Testis (tissue), 3 donors: ENCODE data around the gene CCDC83. TPM values are rescaled to one million over a fixed set of nuclear protein-coding genes. Genes with fewer than 3 reads are reported as not detected.
A peak's percentile ranks its signal among the peaks of the same experiment; 100 is the strongest.

Source experiments
- DNase-seq: peaks from one replicate; pipeline ENCODE4 v3.0.0-alpha.2; 2019
- H3K27ac ChIP-seq, 2 donors: fragments of 200-600 bp; sonication (generic); one replicate each; pipeline ENCODE4 v1.5.1; 2019
- H3K27me3 ChIP-seq: fragments of 200-600 bp; sonication (generic); one replicate; pipeline ENCODE4 v1.5.1; 2019
- H3K36me3 ChIP-seq: fragments of 200-600 bp; sonication (generic); one replicate; pipeline ENCODE4 v1.5.1; 2017; ENCODE audit warnings: low read depth; ENCODE audit errors: missing control alignments
- H3K4me1 ChIP-seq: fragments of 200-600 bp; sonication (generic); one replicate; pipeline ENCODE4 v1.5.1; 2019
- H3K4me3 ChIP-seq, 2 donors: fragments of 200-600 bp; sonication (generic); one replicate each; pipeline ENCODE4 v1.5.1; 2017 to 2019
- H3K9me3 ChIP-seq: fragments of 200-600 bp; sonication (generic); one replicate; pipeline ENCODE4 v1.5.1; 2017
- CTCF ChIP-seq, 3 experiments: fragments of 450-650 bp in 2 of 3; fragments of 200-600 bp in 1 of 3; sonication (generic) in 1 of 3; IDR thresholded peaks; one replicate each; pipeline ENCODE4 v1.5.1; 2016 to 2019; ENCODE audit warnings: antibody characterized with exemption in 3 of 3, mild to moderate bottlenecking in 2 of 3, moderate library complexity in 1 of 3
- POLR2A ChIP-seq: fragments of 450-650 bp; IDR thresholded peaks from one replicate; pipeline ENCODE4 v1.6.1; 2017; ENCODE audit warnings: antibody characterized with exemption, mild to moderate bottlenecking, moderate library complexity
- WGBS, 2 donors: methylation state at CpG; one replicate each; pipeline ENCODE4 v1.1.5; 2018; 5-methylcytosine and 5-hydroxymethylcytosine counted together
- intact Hi-C: fragments of 100-400 bp; cut with DNase I; formaldehyde crosslinking; loops from one replicate; pipeline ENCODE4 v1.15.1; 2023; ENCODE audit warnings: low total_unique reads
- polyA plus RNA-seq: library from polyadenylated mRNA; stranded (reverse); fragments of 350-450 nt; fragmentation: Illumina TruSeq; extraction: RNeasy Lipid Tissue Mini Kit (QIAGEN cat#74804); gene quantifications from one replicate; pipeline ENCODE4 v1.2.3, GENCODE V29; 2014; ENCODE audit warnings: low read depth, low replicate concordance; ENCODE audit not compliant: insufficient read depth
- total RNA-seq, 2 donors: library from RNA; depleted of rRNA; stranded (reverse); fragments of >200 nt; gene quantifications; one replicate each; pipeline ENCODE4 v1.2.3, GENCODE V29; 2016

Gene CCDC83
- total and polyA plus RNA-seq, 3 donors from 2014 or later, result 10.2 to 29.6 (median 22.6) TPM

GRCh38 chr11:85934596-85935169 is 79.5 kb downstream of the CCDC83 start:
- Histone ChIP-seq H3K4me1 (no peaks in the 10 kb centered on the region), H3K36me3 (no peaks in the 10 kb centered on the region), H3K27me3 (no peaks in the 10 kb centered on the region), H3K4me3 (peak overlapping the region; percentile 45 to 51), H3K27ac (no peak overlapping the region), H3K9me3 (no peaks in the 10 kb centered on the region)
- no peak for DNase-seq
- WGBS, 2 donors, result 8 to 48% methylated on average over 21 to 41 of the region's 47 CpGs
- TF ChIP-seq CTCF (IDR thresholded peaks at IDR 0.05) (no peak), POLR2A (no peak)
- intact Hi-C loops, result no loop called here

GRCh38 chr11:85935751-85936150 is 80.6 kb downstream of the CCDC83 start:
- intact Hi-C loops, result no loop called here
- no peak for DNase-seq
- Histone ChIP-seq H3K4me3 (no peak overlapping the region), H3K27ac (no peak overlapping the region), H3K4me1 (no peaks in the 10 kb centered on the region), H3K36me3 (no peaks in the 10 kb centered on the region), H3K27me3 (no peaks in the 10 kb centered on the region), H3K9me3 (no peaks in the 10 kb centered on the region)
- 78 to 80% methylated on average over 6 to 10 of the region's 10 CpGs for WGBS, 2 donors
- TF ChIP-seq CTCF (IDR thresholded peaks at IDR 0.05) (no peak), POLR2A (no peak)

- H3K4me1 ChIP-seq, result no peaks in the 10 kb centered on the region
- TF ChIP-seq POLR2A, result no peak
- no peak for TF ChIP-seq CTCF (IDR thresholded peaks at IDR 0.05)
- intact Hi-C loops, result no loop called here
- no peak overlapping the region for H3K27ac ChIP-seq
- no peaks in the 10 kb centered on the region for H3K9me3 ChIP-seq
- no peaks in the 10 kb centered on the region for H3K36me3 ChIP-seq
- no peak overlapping the region for H3K4me3 ChIP-seq
- 91 to 96% methylated on average over 1 of the region's 1 CpG for WGBS, 2 donors
- DNase-seq, result no peak
- no peaks in the 10 kb centered on the region for H3K27me3 ChIP-seq
Observed at GRCh38 chr11:85937835-85938234, 82.7 kb downstream of the CCDC83 start.

- intact Hi-C loops, result loop anchor here (10.0 kb wide), 1 partner anchor 275 kb away; no protein-coding TSS in a partner anchor
Observed at GRCh38 chr11:85939099-85940015, 84.2 kb downstream of the CCDC83 start.

More at GRCh38 chr11:85939099-85940015, 84.2 kb downstream of the CCDC83 start:
- WGBS, 2 donors, result 87 to 88% methylated on average over 4 of the region's 4 CpGs
- DNase-seq, result no peak
- Histone ChIP-seq H3K27ac (no peak overlapping the region), H3K4me3 (no peak overlapping the region), H3K36me3 (no peaks in the 10 kb centered on the region), H3K4me1 (no peaks in the 10 kb centered on the region), H3K9me3 (no peaks in the 10 kb centered on the region), H3K27me3 (no peaks in the 10 kb centered on the region)
- TF ChIP-seq POLR2A (no peak), CTCF (IDR thresholded peaks at IDR 0.05) (no peak)
